HG03342 (cell line): ENCODE measurements around the gene AGXT.

ENCODE experiments used
- ATAC-seq: cut with Tn5 transposase; IDR thresholded peaks from one replicate; pipeline ENCODE4 v1.9.1; 2021; ENCODE audit warnings: mild to moderate bottlenecking, moderate library complexity; ENCODE audit not compliant: unreplicated experiment

The AGXT gene

GRCh38 chr2:240865391-240865790 is 3.2 kb upstream of the AGXT start:
- ATAC-seq = no peak

- ATAC-seq = no peak
These were observed 708 bp downstream of the AGXT start for GRCh38 chr2:240869109-240869955.

GRCh38 chr2:240869956-240870875 is 1.6 kb downstream of the AGXT start:
- no peak for ATAC-seq

GRCh38 chr2:240871071-240871958 is 2.7 kb downstream of the AGXT start:
- no peak for ATAC-seq

- ATAC-seq = no peak
These were observed 3.9 kb downstream of the AGXT start for GRCh38 chr2:240872317-240873097.

- ATAC-seq = no peak
These were observed 4.6 kb downstream of the AGXT start for GRCh38 chr2:240873098-240873788.

- no peak for ATAC-seq
These were observed 5.4 kb downstream of the AGXT start for GRCh38 chr2:240873805-240874714.

- ATAC-seq = no peak
These were observed 6.1 kb downstream of the AGXT start for GRCh38 chr2:240874715-240875227.

GRCh38 chr2:240875228-240876034 is 6.8 kb downstream of the AGXT start:
- ATAC-seq = no peak

- ATAC-seq = no peak
These were observed 7.4 kb downstream of the AGXT start for GRCh38 chr2:240876035-240876474.

GRCh38 chr2:240876475-240877251 is 8.0 kb downstream of the AGXT start:
- no peak for ATAC-seq

GRCh38 chr2:240877460-240878340 is 9.1 kb downstream of the AGXT start:
- ATAC-seq = no peak

- no peak for ATAC-seq
These were observed 9.8 kb downstream of the AGXT start for GRCh38 chr2:240878341-240878936.

- ATAC-seq = no peak
These were observed 10.5 kb downstream of the AGXT start for GRCh38 chr2:240879105-240879504.

GRCh38 chr2:240881913-240882312 is 13.3 kb downstream of the AGXT start:
- ATAC-seq = no peak
